NB4 (cell line): ENCODE measurements around the gene KRTAP10-1.

Experiments used
- POLR2A ChIP-seq: IDR thresholded peaks from 2 replicates; pipeline ENCODE4 v1.6.1; 2011; ENCODE audit warnings: mild to moderate bottlenecking; ENCODE audit not compliant: insufficient read length; ENCODE audit errors: extremely low read depth
- TF ChIP-seq, protein P1 (sequence below): IDR thresholded peaks from one replicate; pipeline ENCODE4 v1.5.1; 2012; ENCODE audit warnings: low read depth, low read length

GRCh38 chr21:44506279-44507255, 33.4 kb downstream of the KRTAP10-1 start:
- TF ChIP-seq, protein P1, sequence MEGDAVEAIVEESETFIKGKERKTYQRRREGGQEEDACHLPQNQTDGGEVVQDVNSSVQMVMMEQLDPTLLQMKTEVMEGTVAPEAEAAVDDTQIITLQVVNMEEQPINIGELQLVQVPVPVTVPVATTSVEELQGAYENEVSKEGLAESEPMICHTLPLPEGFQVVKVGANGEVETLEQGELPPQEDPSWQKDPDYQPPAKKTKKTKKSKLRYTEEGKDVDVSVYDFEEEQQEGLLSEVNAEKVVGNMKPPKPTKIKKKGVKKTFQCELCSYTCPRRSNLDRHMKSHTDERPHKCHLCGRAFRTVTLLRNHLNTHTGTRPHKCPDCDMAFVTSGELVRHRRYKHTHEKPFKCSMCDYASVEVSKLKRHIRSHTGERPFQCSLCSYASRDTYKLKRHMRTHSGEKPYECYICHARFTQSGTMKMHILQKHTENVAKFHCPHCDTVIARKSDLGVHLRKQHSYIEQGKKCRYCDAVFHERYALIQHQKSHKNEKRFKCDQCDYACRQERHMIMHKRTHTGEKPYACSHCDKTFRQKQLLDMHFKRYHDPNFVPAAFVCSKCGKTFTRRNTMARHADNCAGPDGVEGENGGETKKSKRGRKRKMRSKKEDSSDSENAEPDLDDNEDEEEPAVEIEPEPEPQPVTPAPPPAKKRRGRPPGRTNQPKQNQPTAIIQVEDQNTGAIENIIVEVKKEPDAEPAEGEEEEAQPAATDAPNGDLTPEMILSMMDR: no peak
- no peak for TF ChIP-seq POLR2A
